Measurements from ENCODE around the gene CCDC197. TPM values are rescaled to one million over a fixed set of nuclear protein-coding genes. Genes with fewer than 3 reads are reported as not detected.
A peak's percentile ranks its signal among the peaks of the same experiment; 100 is the strongest.

CCDC197 gene
- total and polyA plus RNA-seq, 2 of the 4 experiments (the other 2 are of a cell fraction): not detected

GRCh38 chr14:93956514-93957332 lies 40.4 kb upstream of the CCDC197 start (continued):
- no peak for TF ChIP-seq RAD21 (IDR thresholded peaks at IDR 0.05; ENCODE audit: low read length)

GRCh38 chr14:93957333-93957710 lies 39.8 kb upstream of the CCDC197 start:
- Histone ChIP-seq H3K4ac (ENCODE audit: low read depth, low read length) (peak overlapping the region; percentile 63), H3K56ac (ENCODE audit: extremely low read depth, insufficient read depth, low read length) (no peak overlapping the region), H4K8ac (ENCODE audit: low read depth in 2 of 2, low read length in 2 of 2) (no peak overlapping the region), H4K20me1 (ENCODE audit: insufficient read depth, low read length) (no peaks in the 10 kb centered on the region), H2AFZ (replicated peaks; ENCODE audit: low read length, poor library complexity) (no peak overlapping the region), H4K91ac (ENCODE audit: insufficient read depth, low read depth, low read length) (peak overlapping the region; percentile 20; the same call in 1 of the 2 replicates), H3K79me1 (ENCODE audit: low read depth in 1 of 2, low read length in 2 of 2) (no peaks in the 10 kb centered on the region), H3K27me3 (ENCODE audit: control insufficient read depth, insufficient read depth, low read length) (peaks cover 2% of the 10 kb centered on the region; the same call in 1 of the 2 replicates), H2BK5ac (ENCODE audit: low read depth, low read length, poor library complexity, severe bottlenecking) (no peak overlapping the region), H3K23ac (ENCODE audit: low read depth, low read length) (no peak overlapping the region), H2BK120ac (ENCODE audit: low read depth, low read length) (peak overlapping the region; percentile 25; the same call in 1 of the 2 replicates), H3K36me3 (ENCODE audit: control insufficient read depth, insufficient read depth, low read length) (no peaks in the 10 kb centered on the region), H3K27ac (ENCODE audit: insufficient read depth, low read length) (no peak overlapping the region), H2BK20ac (ENCODE audit: low read depth, low read length) (peak overlapping the region; percentile 53; the same call in 1 of the 2 replicates), H3K4me2 (ENCODE audit: low read depth, low read length) (no peak overlapping the region), H3K9ac (ENCODE audit: low read depth, low read length) (no peak overlapping the region), H3K14ac (replicated peaks; ENCODE audit: low read depth, low read length) (0 out of 2 replicates have a peak overlapping the region, but pooled peaks have one; percentile 64), H2BK15ac (ENCODE audit: low read depth, low read length) (peak overlapping the region; percentile 96; the same call in 1 of the 3 replicates), H3K18ac (ENCODE audit: low read depth, low read length) (no peak overlapping the region), H2AK5ac (ENCODE audit: low read depth, low read length) (peak overlapping the region; percentile 36), H2AK9ac (replicated peaks; ENCODE audit: low read depth, low read length, poor library complexity) (peak overlapping the region; percentile 57), H3K4me1 (ENCODE audit: control insufficient read depth, insufficient read depth, low read length) (peaks cover 13% of the 10 kb centered on the region), H3K9me3 (ENCODE audit: control insufficient read depth, insufficient read depth, low read length) (no peaks in the 10 kb centered on the region), H3K4me3 (ENCODE audit: insufficient read depth, low read depth, low read length) (no peak overlapping the region), H3K9me1 (ENCODE audit: insufficient read depth, low read length) (peaks cover 15% of the 10 kb centered on the region), H4K5ac (ENCODE audit: low read depth, low read length) (peak overlapping the region; percentile 12; the same call in 1 of the 2 replicates)
- CTCF ChIA-PET: no interaction called here
- no CpG with 5 or more reads among the region's 7 CpGs for WGBS, 2 experiments (ENCODE audit: extremely low coverage in 2 of 2, insufficient read length in 1 of 2)
- dilution Hi-C loops (cut with HindIII; ENCODE audit: low sequenced_read_pairs, unreplicated experiment): no loop called here
- ATAC-seq (ENCODE audit: low read depth): no peak
- TF ChIP-seq CHD1 (IDR thresholded peaks at IDR 0.05; ENCODE audit: low read depth, low read length) (no peak), CEBPB (IDR thresholded peaks at IDR 0.05; ENCODE audit: low read depth, low read length) (no peak), MXI1 (IDR thresholded peaks at IDR 0.05; ENCODE audit: borderline replicate concordance, low read depth, low read length) (no peak)
- BruUV-seq (replicated peaks): no TSS peak
- intact Hi-C loops (cut with micrococcal nuclease): loop anchor here (5.0 kb wide), 1 partner anchor 45 kb away; no protein-coding TSS in a partner anchor
- in situ Hi-C loops (cut with MboI; ENCODE audit: low sequenced_read_pairs): no loop called here
- POLR2A ChIA-PET (ENCODE audit: unreplicated experiment): no interaction called here
- no peak for DNase-seq

Measured in IMR-90 (cell line).